Tibial nerve (tissue), 4 donors: ENCODE data around the gene PARP1. TPM values are rescaled to one million over a fixed set of nuclear protein-coding genes. Genes with fewer than 3 reads are reported as not detected.
A peak's percentile ranks its signal among the peaks of the same experiment; 100 is the strongest.

Experiments
- DNase-seq, 2 donors: peaks; one replicate each; pipeline ENCODE4 v3.0.0-alpha.2; 2019; ENCODE audit warnings: low spot score in 2 of 2
- H3K27ac ChIP-seq, 4 donors: fragments of 200-600 bp; sonication (generic) in 3 of 4; one replicate each; pipeline ENCODE4 v1.5.1; 2017 to 2019; ENCODE audit warnings: mild to moderate bottlenecking in 1 of 4
- H3K27me3 ChIP-seq, 2 donors: fragments of 200-600 bp; sonication (generic) in 1 of 2; one replicate each; pipeline versions ENCODE4 v1.5.1 to v1.6.0; 2017 to 2019
- H3K36me3 ChIP-seq, 3 donors: fragments of 200-600 bp; sonication (generic); one replicate each; pipeline ENCODE4 v1.5.1; 2018 to 2019
- H3K4me1 ChIP-seq, 4 donors: fragments of 200-600 bp; sonication (generic) in 3 of 4; one replicate each; pipeline ENCODE4 v1.5.1; 2017 to 2019
- H3K4me3 ChIP-seq, 4 donors: fragments of 200-600 bp; sonication (generic) in 3 of 4; one replicate each; pipeline ENCODE4 v1.5.1; 2017 to 2019; ENCODE audit warnings: mild to moderate bottlenecking in 1 of 4, moderate library complexity in 1 of 4
- H3K9me3 ChIP-seq, 4 donors: fragments of 200-600 bp; sonication (generic) in 3 of 4; one replicate each; pipeline ENCODE4 v1.5.1; 2017 to 2019
- CTCF ChIP-seq, 5 experiments: fragments of 200-600 bp in 3 of 5; fragments of 450-650 bp in 2 of 5; sonication (generic) in 3 of 5; IDR thresholded peaks; one replicate each; pipeline ENCODE4 v1.5.1; 2016 to 2019; ENCODE audit warnings: antibody characterized with exemption in 5 of 5, mild to moderate bottlenecking in 3 of 5, moderate library complexity in 2 of 5
- EP300 ChIP-seq, 2 donors: sonication (generic); formaldehyde crosslinking; IDR thresholded peaks; one replicate each; pipeline ENCODE4 v1.6.1; 2017; ENCODE audit warnings: antibody characterized with exemption in 2 of 2, mild to moderate bottlenecking in 1 of 2
- POLR2A ChIP-seq, 2 donors: fragments of 450-650 bp; IDR thresholded peaks; one replicate each; pipeline ENCODE4 v1.6.1; 2017; ENCODE audit warnings: antibody characterized with exemption in 2 of 2, mild to moderate bottlenecking in 2 of 2, moderate library complexity in 2 of 2
- whole genome bisulfite sequencing, 2 donors: methylation state at CpG; one replicate each; pipeline ENCODE4 v1.1.5; 2018; 5-methylcytosine and 5-hydroxymethylcytosine counted together
- total RNA-seq, 4 donors: library from RNA; depleted of rRNA; stranded (reverse); fragments of >200 nt; gene quantifications; one replicate each; pipeline ENCODE4 v1.1.0, GENCODE V29; 2016

PARP1 gene
- total RNA-seq, 4 donors from 2014 or later = 91.5 to 117 (median 99.5) TPM

DNA sequence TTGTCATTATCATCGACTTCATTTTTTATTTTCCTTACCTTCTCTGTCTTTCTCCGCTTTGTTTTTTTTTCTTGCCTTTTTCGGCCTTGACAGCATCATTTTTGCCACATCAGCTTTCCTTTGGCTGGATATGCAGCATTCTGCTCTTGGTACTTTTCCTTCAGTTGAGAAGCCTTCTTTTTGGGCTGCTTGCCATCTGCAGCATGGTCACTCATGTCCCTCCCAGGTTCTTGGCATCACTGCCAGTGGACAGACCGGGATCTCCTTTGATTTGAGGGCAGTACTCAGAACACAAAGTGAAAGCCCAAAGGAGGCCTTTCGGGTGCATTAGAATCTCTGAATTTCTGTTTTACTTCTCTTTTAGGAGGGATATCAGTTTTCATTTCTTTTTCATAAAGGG is 3.7 kb upstream of the PARP1 start:
- Histone ChIP-seq H3K4me3 (no peak overlapping the region), H3K27ac (peak overlapping the region in 1 of 4 donors; percentile 47)

DNA sequence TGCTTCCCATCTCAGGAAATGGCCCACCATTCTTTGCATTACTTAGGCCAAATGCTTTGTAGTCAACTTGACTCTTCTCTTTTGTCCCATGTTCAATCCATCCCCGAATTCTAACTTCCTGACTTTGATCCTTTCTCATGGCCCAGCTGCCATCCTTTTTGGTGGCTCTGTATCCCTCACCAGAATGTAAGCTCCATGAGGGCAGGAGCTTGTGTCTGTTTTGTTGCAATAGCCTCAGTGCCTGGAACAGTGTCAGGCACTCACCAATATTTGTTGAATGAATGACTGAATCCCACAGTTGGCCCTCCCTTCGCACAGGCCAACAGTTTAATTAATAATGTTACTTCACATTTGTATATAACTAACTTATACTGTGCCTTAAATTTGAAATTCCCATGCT is 3.1 kb upstream of the PARP1 start:
- H3K9me3 ChIP-seq = no peaks in the 10 kb centered on the region
- H3K36me3 ChIP-seq = no peaks in the 10 kb centered on the region
- 91 to 97% methylated on average over 2 of the region's 2 CpGs for WGBS, 2 donors
- peaks cover 0 to 17% (median 11%) of the 10 kb centered on the region in 4 donors for H3K4me1 ChIP-seq
- H3K4me3 ChIP-seq = no peak overlapping the region
- no peak for DNase-seq
- TF ChIP-seq POLR2A (IDR thresholded peaks at IDR 0.05) = no peak
- no peak for TF ChIP-seq CTCF (IDR thresholded peaks at IDR 0.05)
- TF ChIP-seq EP300 (IDR thresholded peaks at IDR 0.05) = no peak
- peak overlapping the region in 1 of 4 donors; percentile 47 for H3K27ac ChIP-seq
- no peaks in the 10 kb centered on the region for H3K27me3 ChIP-seq

More for the DNA sequence above, 3.7 kb upstream of the PARP1 start:
- H3K27me3 ChIP-seq = no peaks in the 10 kb centered on the region
- no peaks in the 10 kb centered on the region for H3K9me3 ChIP-seq
- no peak for TF ChIP-seq EP300 (IDR thresholded peaks at IDR 0.05)
- no peak for TF ChIP-seq CTCF (IDR thresholded peaks at IDR 0.05)
- no peaks in the 10 kb centered on the region for H3K36me3 ChIP-seq
- no peak for DNase-seq
- H3K4me1 ChIP-seq = peaks cover 0 to 11% (median 5%) of the 10 kb centered on the region in 4 donors
- 66 to 70% methylated on average over 5 of the region's 5 CpGs for WGBS, 2 donors

GRCh38 chr1:226409392-226409791 is 1.5 kb upstream of the PARP1 start:
- DNase-seq = no peak
- no peaks in the 10 kb centered on the region for H3K36me3 ChIP-seq
- no peak overlapping the region for H3K4me3 ChIP-seq

GRCh38 chr1:226408285-226409184 is 642 bp upstream of the PARP1 start:
- Histone ChIP-seq H3K9me3 (no peaks in the 10 kb centered on the region), H3K4me3 (peak overlapping the region in 3 of 4 donors; percentile 67 to 81 (median 80)), H3K36me3 (no peaks in the 10 kb centered on the region), H3K27ac (peak overlapping the region; percentile 60 to 91 (median 82)), H3K4me1 (peaks cover 0 to 42% (median 29%) of the 10 kb centered on the region in 4 donors), H3K27me3 (no peaks in the 10 kb centered on the region)
- TF ChIP-seq POLR2A (IDR thresholded peaks at IDR 0.05) = no peak
- TF ChIP-seq EP300 (IDR thresholded peaks at IDR 0.05) = no peak
- no peak for TF ChIP-seq CTCF (IDR thresholded peaks at IDR 0.05)
- WGBS, 2 donors = 68 to 73% methylated on average over 25 of the region's 25 CpGs
- DNase-seq = no peak

More at GRCh38 chr1:226409392-226409791, 1.5 kb upstream of the PARP1 start:
- WGBS, 2 donors = 83 to 89% methylated on average over 4 of the region's 4 CpGs
- Histone ChIP-seq H3K27me3 (no peaks in the 10 kb centered on the region), H3K27ac (peak overlapping the region in 2 of 4 donors; percentile 44 to 82), H3K4me1 (peaks cover 0 to 33% (median 23%) of the 10 kb centered on the region in 4 donors), H3K9me3 (no peaks in the 10 kb centered on the region)
- TF ChIP-seq POLR2A (IDR thresholded peaks at IDR 0.05) (no peak), CTCF (IDR thresholded peaks at IDR 0.05) (no peak), EP300 (IDR thresholded peaks at IDR 0.05) (no peak)

DNA sequence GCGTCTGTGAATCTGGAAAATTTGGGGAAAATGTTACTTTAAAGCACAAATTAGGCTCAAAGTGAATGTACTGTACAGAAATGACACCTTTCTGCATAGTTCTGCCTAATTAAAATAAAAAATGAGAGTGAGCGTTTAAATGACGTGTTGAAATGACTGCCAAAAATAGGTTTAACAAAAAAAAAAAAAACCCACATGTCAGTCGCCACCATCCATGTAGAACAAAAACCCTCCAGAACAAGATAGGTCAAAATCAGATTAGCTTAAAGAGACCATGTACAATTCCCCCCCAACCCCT is 745 bp downstream of the PARP1 start:
- H3K36me3 ChIP-seq = peaks cover 0 to under 1% (median 0%) of the 10 kb centered on the region in 3 donors
- no peak for TF ChIP-seq CTCF (IDR thresholded peaks at IDR 0.05)
- TF ChIP-seq EP300 (IDR thresholded peaks at IDR 0.05) = no peak
- no peak for TF ChIP-seq POLR2A (IDR thresholded peaks at IDR 0.05)
- 0 to 1% methylated on average over 4 of the region's 4 CpGs for WGBS, 2 donors
- DNase-seq = no peak
- H3K9me3 ChIP-seq = no peaks in the 10 kb centered on the region
- H3K27me3 ChIP-seq = no peaks in the 10 kb centered on the region
- peak overlapping the region in 3 of 4 donors; percentile 82 to 91 (median 82) for H3K27ac ChIP-seq
- H3K4me3 ChIP-seq = peak overlapping the region; percentile 67 to 84 (median 80)
- peaks cover 0 to 55% (median 42%) of the 10 kb centered on the region in 4 donors for H3K4me1 ChIP-seq
